Endothelial cell of umbilical vein (primary cell): Measurements from ENCODE around the gene PSMA3. TPM values are rescaled to one million over a fixed set of nuclear protein-coding genes. Genes with fewer than 3 reads are reported as not detected.
A peak's percentile ranks its signal among the peaks of the same experiment; 100 is the strongest.

ENCODE experiments used
- BruUV-seq: library from RNA; stranded (reverse); fragments of 400-500 nt; replicated peaks from 2 replicates; lab custom pipeline; 2021; lab: Mats Ljungman, UMichigan
- CTCF ChIA-PET: fragments of 300-600, 350-600 bp; sonication (Branson Sonifier 250); formaldehyde crosslinking; loops from one replicate; lab custom pipeline; 2021; ENCODE audit warnings: antibody characterized with exemption, inconsistent platforms; lab: Charles Lee
- POLR2A ChIA-PET: fragments of 300-600, 350-600 bp; sonication (Branson Sonifier 250); formaldehyde crosslinking; loops from one replicate; lab custom pipeline; 2021; ENCODE audit warnings: antibody characterized with exemption, inconsistent platforms; lab: Charles Lee
- DNase-seq: peaks from one replicate; pipeline ENCODE4 v3.0.0-alpha.2; 2011; ENCODE audit warnings: low read depth, low spot score
- FAIRE-seq: peaks from 2 replicates; lab custom pipeline; 2011; peaks lifted over from hg19 to GRCh38; lab: Jason Lieb, UNC
- H2AFZ ChIP-seq: 2 replicates; pipeline ENCODE4 v1.6.0; 2012; ENCODE audit warnings: low read depth, low read length, control low read depth, inconsistent platforms
- H3K27ac ChIP-seq: 2 replicates; pipeline ENCODE4 v1.5.1; 2011; ENCODE audit warnings: low read depth, mild to moderate bottlenecking, control low read depth, low read length, moderate library complexity; ENCODE audit not compliant: insufficient read depth
- H3K27me3 ChIP-seq, 2 experiments: 2 replicates each; pipeline versions ENCODE4 v1.6.0 to v1.6.1; 2011; ENCODE audit warnings: low read length in 2 of 2, mixed read lengths in 1 of 2; ENCODE audit not compliant: control insufficient read depth in 2 of 2, insufficient read depth in 2 of 2
- H3K36me3 ChIP-seq, 2 experiments: 2 replicates in 1 of 2; 3 replicates in 1 of 2; pipeline ENCODE4 v1.5.1; 2011; ENCODE audit warnings: low read length in 2 of 2, mild to moderate bottlenecking in 1 of 2, moderate library complexity in 1 of 2; ENCODE audit not compliant: control insufficient read depth in 2 of 2, insufficient read depth in 2 of 2; ENCODE audit errors: extremely low read depth in 1 of 2
- H3K4me1 ChIP-seq: 3 replicates; pipeline ENCODE4 v1.5.1; 2011; ENCODE audit warnings: mild to moderate bottlenecking, low read length; ENCODE audit not compliant: control insufficient read depth, insufficient read depth; ENCODE audit errors: extremely low read depth
- H3K4me2 ChIP-seq: 2 replicates; pipeline ENCODE4 v1.6.1; 2011; ENCODE audit warnings: low read length, control low read depth, mixed read lengths; ENCODE audit not compliant: insufficient read depth
- H3K4me3 ChIP-seq, 3 experiments: fragments of 200-600 bp in 1 of 3; sonication (generic), shearing (Covaris generic) in 1 of 3; replicated peaks in 1 of 3; 2 replicates each; pipeline ENCODE4 v1.5.1; 2011 to 2016; ENCODE audit warnings: control low read depth in 3 of 3, low read length in 3 of 3, mild to moderate bottlenecking in 2 of 3, inconsistent platforms in 1 of 3, low read depth in 1 of 3, moderate library complexity in 1 of 3; ENCODE audit not compliant: insufficient read depth in 1 of 3
- H3K79me2 ChIP-seq: 2 replicates; pipeline ENCODE4 v1.6.0; 2012; ENCODE audit warnings: low read length, inconsistent platforms; ENCODE audit not compliant: control insufficient read depth, insufficient read depth
- H3K9ac ChIP-seq: replicated peaks from 2 replicates; pipeline ENCODE3; 2011; ENCODE audit warnings: low read length, control low read depth; ENCODE audit not compliant: insufficient read depth; ENCODE audit errors: extremely low read depth
- H3K9me1 ChIP-seq: replicated peaks from 3 replicates; pipeline ENCODE4 v1.6.0; 2011; ENCODE audit warnings: mild to moderate bottlenecking, low read length; ENCODE audit not compliant: control insufficient read depth, insufficient read depth; ENCODE audit errors: extremely low read depth
- H3K9me3 ChIP-seq: replicated peaks from 2 replicates; pipeline ENCODE4 v1.5.1; 2012; ENCODE audit warnings: low read length, inconsistent platforms; ENCODE audit not compliant: control insufficient read depth, insufficient read depth
- H4K20me1 ChIP-seq: replicated peaks from 2 replicates; pipeline ENCODE3; 2011; ENCODE audit warnings: mild to moderate bottlenecking, low read length; ENCODE audit not compliant: control insufficient read depth, insufficient read depth; ENCODE audit errors: extremely low read depth
- CTCF ChIP-seq, 2 donors: IDR thresholded peaks; 1 replicate in 1 of 2; 2 replicates in 1 of 2; pipeline ENCODE4 v1.5.1; 2011; ENCODE audit warnings: low read length in 2 of 2, mild to moderate bottlenecking in 2 of 2, moderate library complexity in 2 of 2, control low read depth in 1 of 2, inconsistent platforms in 1 of 2, low read depth in 1 of 2; ENCODE audit not compliant: insufficient read depth in 1 of 2; ENCODE audit errors: extremely low read depth in 1 of 2
- GATA2 ChIP-seq: IDR thresholded peaks from 2 replicates; pipeline ENCODE4 v1.7.0; 2011; ENCODE audit warnings: low read depth, mild to moderate bottlenecking, moderate library complexity, mixed read lengths, low read length; ENCODE audit not compliant: insufficient read length, insufficient read depth
- JUN ChIP-seq: IDR thresholded peaks from 2 replicates; pipeline ENCODE4 v1.6.1; 2011; ENCODE audit warnings: borderline replicate concordance, low read depth; ENCODE audit not compliant: insufficient read length, insufficient read depth
- MYC ChIP-seq: IDR thresholded peaks from one replicate; pipeline ENCODE4 v1.6.1; 2011; ENCODE audit warnings: mild to moderate bottlenecking, low read depth, low read length
- POLR2A ChIP-seq: IDR thresholded peaks from 2 replicates; pipeline ENCODE4 v1.6.1; 2012; ENCODE audit warnings: low read depth, mild to moderate bottlenecking, control low read depth, low read length
- dilution Hi-C: fragments of 300-500 bp; cut with MboI; formaldehyde crosslinking; loops from one replicate; pipeline ENCODE4 v1.15.0; 2019; ENCODE audit warnings: low sequenced_read_pairs; ENCODE audit not compliant: extremely low pct_ligation_motif_present
- intact Hi-C: fragments of 100-400 bp; cut with micrococcal nuclease; formaldehyde crosslinking; loops from one replicate; pipeline ENCODE4 v1.10.0; 2022
- polyA plus RNA-seq, 4 experiments: library from polyadenylated mRNA; depleted of rRNA in 3 of 4; stranded (reverse) in 3 of 4; unstranded in 1 of 4; fragments of >200 nt; gene quantifications; 2 replicates each; pipeline versions ENCODE4 v1.2.1 to v1.2.3, GENCODE V29; 2011 to 2012; ENCODE audit warnings: missing spikeins in 1 of 4
- total RNA-seq: library from RNA; stranded (reverse); gene quantifications from 2 replicates; pipeline ENCODE4 v1.2.3, GENCODE V29; 2021
- TF ChIP-seq, protein P1 (sequence below): IDR thresholded peaks from 2 replicates; pipeline ENCODE4 v1.6.1; 2011; ENCODE audit not compliant: insufficient read depth, insufficient read length

The PSMA3 gene
- total and polyA plus RNA-seq, 2 donors (not counting 3 experiments of a cell fraction or from before 2014, with no cell fraction given), result 240 to 297 TPM

DNA sequence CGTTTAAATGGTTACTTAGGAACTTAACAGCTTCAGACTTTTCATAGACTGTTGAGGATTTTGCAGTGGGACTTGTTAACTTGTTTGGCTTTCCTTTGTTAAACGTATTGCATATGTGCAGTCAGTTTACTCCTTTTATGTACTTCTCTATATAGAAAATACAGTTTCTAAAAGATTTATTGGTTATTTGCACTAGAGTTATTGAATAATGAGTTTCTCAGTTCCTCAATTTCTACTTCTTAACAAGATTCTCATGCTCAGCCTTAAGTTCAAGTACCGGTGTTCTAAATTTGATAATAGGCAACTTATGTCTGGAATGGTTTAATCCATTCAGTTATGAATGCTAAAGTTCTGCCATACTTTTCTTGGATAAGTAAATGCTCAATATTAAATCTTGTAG lies 919 bp downstream of the PSMA3 start:
- H3K9ac ChIP-seq, result peak overlapping the region; percentile 97
- BruUV-seq, result no TSS peak
- peaks cover 22% of the 10 kb centered on the region for H3K4me1 ChIP-seq
- POLR2A ChIA-PET, result interaction anchor here (1.2 kb wide), 1 partner anchor 53 kb away, joined by 9 read pairs; the partner anchor contains the start of gene ARID4A
- H3K79me2 ChIP-seq, result peaks cover 59% of the 10 kb centered on the region
- H2AFZ ChIP-seq, result no peak overlapping the region
- H3K9me1 ChIP-seq, result no peaks in the 10 kb centered on the region
- no peaks in the 10 kb centered on the region for H4K20me1 ChIP-seq
- no peaks in the 10 kb centered on the region for H3K27me3 ChIP-seq
- H3K4me3 ChIP-seq, result peak overlapping the region; percentile 77 to 98 (median 85)
- intact Hi-C loops (loop anchor here (2.0 kb wide), 1 partner anchor 181 kb away; the partner anchor contains the start of genes KIAA0586 and TIMM9), dilution Hi-C loops (no loop called here)
- peak overlapping the region; percentile 93 for H3K27ac ChIP-seq
- TF ChIP-seq JUN (no peak), POLR2A (no peak), CTCF (IDR thresholded peaks at IDR 0.05; ENCODE audit: extremely low read depth in 1 of 2, insufficient read depth in 1 of 2, low read depth in 1 of 2, low read length in 2 of 2) (no peak), GATA2 (no peak), MYC (no peak)
- TF ChIP-seq, protein P1, sequence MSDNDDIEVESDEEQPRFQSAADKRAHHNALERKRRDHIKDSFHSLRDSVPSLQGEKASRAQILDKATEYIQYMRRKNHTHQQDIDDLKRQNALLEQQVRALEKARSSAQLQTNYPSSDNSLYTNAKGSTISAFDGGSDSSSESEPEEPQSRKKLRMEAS, result no peak
- FAIRE-seq (no peak), DNase-seq (no peak)
- CTCF ChIA-PET, result interaction anchor here (1.0 to 1.4 kb wide), 4 partner anchors 9 to 138 kb away, joined by 3 to 4 read pairs (median 3); partner anchors contain the start of gene ARID4A
- peak overlapping the region; percentile 91 for H3K4me2 ChIP-seq
- H3K9me3 ChIP-seq, result no peaks in the 10 kb centered on the region
- H3K36me3 ChIP-seq, result peaks cover 4 to 5% of the 10 kb centered on the region in 2 experiments
